BJ (cell line): ENCODE measurements around the gene CD58. TPM values are rescaled to one million over a fixed set of nuclear protein-coding genes. Genes with fewer than 3 reads are reported as not detected.

Source experiments
- CTCF ChIA-PET: fragments of 350-600 bp; formaldehyde crosslinking; extraction: SDS; loops from one replicate; lab custom pipeline; 2021; ENCODE audit warnings: antibody characterized with exemption, inconsistent platforms; lab: Yijun Ruan, JAX
- POLR2A ChIA-PET: fragments of 300-600 bp; sonication (Branson Sonifier 250); formaldehyde crosslinking; extraction: SDS; loops from one replicate; lab custom pipeline; 2021; ENCODE audit warnings: antibody characterized with exemption; lab: Charles Lee
- DNase-seq: peaks from one replicate; pipeline ENCODE4 v3.0.0-alpha.2; 2011; ENCODE audit warnings: low read depth
- H3K27me3 ChIP-seq: 2 replicates; pipeline ENCODE4 v1.6.0; 2011; ENCODE audit warnings: low read length; ENCODE audit not compliant: control insufficient read depth, insufficient read depth
- H3K36me3 ChIP-seq: 2 replicates; pipeline ENCODE4 v1.5.1; 2011; ENCODE audit warnings: low read length; ENCODE audit not compliant: control insufficient read depth, insufficient read depth
- H3K4me3 ChIP-seq: 2 replicates; pipeline ENCODE4 v1.5.1; 2011; ENCODE audit warnings: low read depth, mild to moderate bottlenecking, control low read depth, low read length
- polyA plus RNA-seq: library from polyadenylated mRNA; depleted of rRNA; stranded (reverse); fragments of >200 nt; gene quantifications from 2 replicates; pipeline ENCODE4 v1.2.3, GENCODE V29; 2011
- TF ChIP-seq, protein P1 (sequence below): IDR thresholded peaks from 2 replicates; pipeline ENCODE4 v1.5.1; 2011; ENCODE audit warnings: low read depth, mild to moderate bottlenecking, control low read depth, inconsistent platforms, low read length, moderate library complexity; ENCODE audit not compliant: insufficient read depth

Gene CD58
- polyA plus RNA-seq, 1 experiment: 11.7 TPM

GRCh38 chr1:116490588-116490987 is 80.2 kb downstream of the CD58 start:
- ChIA-PET CTCF (interaction anchor here (1.1 to 2.6 kb wide), 5 partner anchors 8 to 360 kb away, joined by 3 to 12 read pairs (median 6); no protein-coding TSS in a partner anchor), POLR2A (no interaction called here)
- TF ChIP-seq, protein P1, sequence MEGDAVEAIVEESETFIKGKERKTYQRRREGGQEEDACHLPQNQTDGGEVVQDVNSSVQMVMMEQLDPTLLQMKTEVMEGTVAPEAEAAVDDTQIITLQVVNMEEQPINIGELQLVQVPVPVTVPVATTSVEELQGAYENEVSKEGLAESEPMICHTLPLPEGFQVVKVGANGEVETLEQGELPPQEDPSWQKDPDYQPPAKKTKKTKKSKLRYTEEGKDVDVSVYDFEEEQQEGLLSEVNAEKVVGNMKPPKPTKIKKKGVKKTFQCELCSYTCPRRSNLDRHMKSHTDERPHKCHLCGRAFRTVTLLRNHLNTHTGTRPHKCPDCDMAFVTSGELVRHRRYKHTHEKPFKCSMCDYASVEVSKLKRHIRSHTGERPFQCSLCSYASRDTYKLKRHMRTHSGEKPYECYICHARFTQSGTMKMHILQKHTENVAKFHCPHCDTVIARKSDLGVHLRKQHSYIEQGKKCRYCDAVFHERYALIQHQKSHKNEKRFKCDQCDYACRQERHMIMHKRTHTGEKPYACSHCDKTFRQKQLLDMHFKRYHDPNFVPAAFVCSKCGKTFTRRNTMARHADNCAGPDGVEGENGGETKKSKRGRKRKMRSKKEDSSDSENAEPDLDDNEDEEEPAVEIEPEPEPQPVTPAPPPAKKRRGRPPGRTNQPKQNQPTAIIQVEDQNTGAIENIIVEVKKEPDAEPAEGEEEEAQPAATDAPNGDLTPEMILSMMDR: no peak
- H3K36me3 ChIP-seq: no peaks in the 10 kb centered on the region
- no peaks in the 10 kb centered on the region for H3K27me3 ChIP-seq
- no peak overlapping the region for H3K4me3 ChIP-seq
- DNase-seq: no peak

GRCh38 chr1:116489231-116489697 is 81.6 kb downstream of the CD58 start:
- TF ChIP-seq, protein P1: no peak
- no peak for DNase-seq
- Histone ChIP-seq H3K27me3 (no peaks in the 10 kb centered on the region), H3K4me3 (no peak overlapping the region), H3K36me3 (no peaks in the 10 kb centered on the region)
- POLR2A ChIA-PET: no interaction called here
- CTCF ChIA-PET: interaction anchor here (1.2 to 8.2 kb wide), 5 partner anchors 8 to 350 kb away, joined by 6 to 110 read pairs (median 7); no protein-coding TSS in a partner anchor

DNA sequence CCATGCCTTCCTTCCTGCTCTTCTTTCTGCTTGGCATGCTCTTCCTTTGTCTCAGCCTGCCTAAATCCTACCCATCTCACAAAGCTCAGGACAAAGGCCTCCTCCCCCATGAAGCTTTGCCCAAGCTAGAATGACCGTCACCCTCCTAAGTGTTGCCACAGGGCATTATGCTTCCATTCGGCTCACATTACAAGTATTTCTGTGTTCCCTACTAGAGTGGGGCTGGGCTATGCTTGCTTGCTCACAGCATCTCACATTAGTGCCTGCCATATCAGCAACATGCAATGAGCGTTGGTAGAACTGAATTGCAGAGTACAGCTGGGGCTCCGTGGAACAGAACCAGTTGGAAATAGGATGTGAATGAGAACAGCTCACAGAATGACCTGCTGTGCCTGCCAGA is 82.8 kb downstream of the CD58 start:
- DNase-seq: no peak
- Histone ChIP-seq H3K36me3 (no peaks in the 10 kb centered on the region), H3K4me3 (no peak overlapping the region), H3K27me3 (no peaks in the 10 kb centered on the region; the same call in 1 of the 2 replicates)
- TF ChIP-seq, protein P1: no peak
- CTCF ChIA-PET: interaction anchor here (1.1 to 8.6 kb wide), 4 partner anchors 10 to 347 kb away, joined by 3 to 175 read pairs (median 137); no protein-coding TSS in a partner anchor
- POLR2A ChIA-PET: no interaction called here

- TF ChIP-seq, protein P1: no peak
- Histone ChIP-seq H3K4me3 (no peak overlapping the region), H3K27me3 (no peaks in the 10 kb centered on the region; the same call in 1 of the 2 replicates), H3K36me3 (no peaks in the 10 kb centered on the region)
- ChIA-PET CTCF (interaction anchor here (1.1 to 8.6 kb wide), 6 partner anchors 10 to 347 kb away, joined by 3 to 175 read pairs (median 79); no protein-coding TSS in a partner anchor), POLR2A (no interaction called here)
- no peak for DNase-seq
Observed at GRCh38 chr1:116487583-116487982, 83.2 kb downstream of the CD58 start.

DNA sequence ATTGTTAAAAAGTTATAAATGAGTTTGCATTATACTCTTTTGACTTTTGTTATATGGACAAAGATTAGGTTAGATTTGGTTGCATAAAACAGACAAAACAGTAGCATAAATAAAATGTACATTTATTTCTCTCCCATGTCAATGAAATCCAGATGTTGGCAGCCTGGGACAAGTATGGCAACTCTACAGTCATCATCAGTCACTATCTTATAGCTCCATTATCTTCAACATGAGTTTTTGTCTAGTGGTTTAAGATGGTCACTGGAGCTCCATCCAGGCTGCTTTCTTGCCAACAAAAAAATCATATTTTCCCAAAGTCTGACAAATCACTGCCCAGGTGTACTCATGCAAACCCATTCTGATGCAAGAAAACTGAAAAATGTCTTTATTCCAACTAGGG is 83.8 kb downstream of the CD58 start:
- no peak overlapping the region for H3K4me3 ChIP-seq
- H3K36me3 ChIP-seq: no peaks in the 10 kb centered on the region
- TF ChIP-seq, protein P1: no peak
- no peak for DNase-seq
- ChIA-PET POLR2A (no interaction called here), CTCF (interaction anchor here (2.8 to 8.6 kb wide), 6 partner anchors 11 to 346 kb away, joined by 9 to 175 read pairs (median 79); no protein-coding TSS in a partner anchor)
- no peaks in the 10 kb centered on the region; the same call in 1 of the 2 replicates for H3K27me3 ChIP-seq
